Mononuclear cell (primary cell): ENCODE measurements around the gene URM1. TPM values are rescaled to one million over a fixed set of nuclear protein-coding genes. Genes with fewer than 3 reads are reported as not detected.

ENCODE experiments used
- H3K27me3 ChIP-seq: 2 replicates; pipeline ENCODE4 v1.6.0; 2011; ENCODE audit warnings: low read length, control low read depth; ENCODE audit not compliant: insufficient read depth
- H3K4me1 ChIP-seq: 2 replicates; pipeline ENCODE4 v1.5.1; 2011; ENCODE audit warnings: mild to moderate bottlenecking, low read length, control low read depth; ENCODE audit not compliant: insufficient read depth
- H3K4me3 ChIP-seq: 2 replicates; pipeline ENCODE4 v1.5.1; 2011; ENCODE audit warnings: mild to moderate bottlenecking, low read length, moderate library complexity
- H3K9me3 ChIP-seq: 2 replicates; pipeline ENCODE4 v1.5.1; 2011; ENCODE audit warnings: low read depth, mild to moderate bottlenecking, control low read depth, low read length
- total RNA-seq: library from RNA; depleted of rRNA; stranded (reverse); fragments of >200 nt; gene quantifications from one replicate; pipeline ENCODE4 v1.2.3, GENCODE V29; 2012

URM1 gene
- total RNA-seq, 1 donor: 17.6 TPM

- Histone ChIP-seq H3K4me1 (peaks cover 30% of the 10 kb centered on the region), H3K9me3 (no peaks in the 10 kb centered on the region), H3K27me3 (no peaks in the 10 kb centered on the region), H3K4me3 (no peak overlapping the region)
Measured at GRCh38 chr9:128365525-128365924, 5.6 kb upstream of the URM1 start.

GRCh38 chr9:128369024-128369706, 2.0 kb upstream of the URM1 start:
- Histone ChIP-seq H3K27me3 (no peaks in the 10 kb centered on the region), H3K4me1 (peaks cover 35% of the 10 kb centered on the region), H3K4me3 (no peak overlapping the region), H3K9me3 (no peaks in the 10 kb centered on the region)

GRCh38 chr9:128370367-128370751, 815 bp upstream of the URM1 start:
- Histone ChIP-seq H3K9me3 (no peaks in the 10 kb centered on the region), H3K4me1 (peaks cover 25% of the 10 kb centered on the region), H3K4me3 (peak overlapping the region; percentile 77), H3K27me3 (no peaks in the 10 kb centered on the region)

GRCh38 chr9:128371630-128372117, 500 bp downstream of the URM1 start:
- H3K27me3 ChIP-seq: no peaks in the 10 kb centered on the region
- H3K9me3 ChIP-seq: no peaks in the 10 kb centered on the region
- peaks cover 23% of the 10 kb centered on the region for H3K4me1 ChIP-seq
- H3K4me3 ChIP-seq: peak overlapping the region; percentile 77

- H3K4me1 ChIP-seq: peaks cover 23% of the 10 kb centered on the region
- no peaks in the 10 kb centered on the region for H3K9me3 ChIP-seq
- H3K4me3 ChIP-seq: peak overlapping the region; percentile 77
- no peaks in the 10 kb centered on the region for H3K27me3 ChIP-seq
Measured at GRCh38 chr9:128372188-128372641, 1.0 kb downstream of the URM1 start.

- peaks cover 23% of the 10 kb centered on the region for H3K4me1 ChIP-seq
- H3K9me3 ChIP-seq: no peaks in the 10 kb centered on the region
- H3K27me3 ChIP-seq: no peaks in the 10 kb centered on the region
- no peak overlapping the region for H3K4me3 ChIP-seq
Measured at GRCh38 chr9:128372784-128373183, 1.6 kb downstream of the URM1 start.

- H3K27me3 ChIP-seq: no peaks in the 10 kb centered on the region
- no peaks in the 10 kb centered on the region for H3K9me3 ChIP-seq
- H3K4me1 ChIP-seq: peaks cover 23% of the 10 kb centered on the region
- no peak overlapping the region for H3K4me3 ChIP-seq
Measured at GRCh38 chr9:128374221-128374675, 3.1 kb downstream of the URM1 start.

GRCh38 chr9:128375865-128376264, 4.7 kb downstream of the URM1 start:
- no peaks in the 10 kb centered on the region for H3K27me3 ChIP-seq
- peaks cover 14% of the 10 kb centered on the region for H3K4me1 ChIP-seq
- no peak overlapping the region for H3K4me3 ChIP-seq
- H3K9me3 ChIP-seq: no peaks in the 10 kb centered on the region

- Histone ChIP-seq H3K4me3 (no peak overlapping the region), H3K4me1 (no peaks in the 10 kb centered on the region), H3K27me3 (no peaks in the 10 kb centered on the region), H3K9me3 (no peaks in the 10 kb centered on the region)
Measured at GRCh38 chr9:128382261-128382660, 11.1 kb downstream of the URM1 start.

GRCh38 chr9:128383007-128383753, 12.0 kb downstream of the URM1 start:
- no peak overlapping the region for H3K4me3 ChIP-seq
- no peaks in the 10 kb centered on the region for H3K9me3 ChIP-seq
- H3K27me3 ChIP-seq: no peaks in the 10 kb centered on the region
- H3K4me1 ChIP-seq: no peaks in the 10 kb centered on the region

GRCh38 chr9:128383791-128384190, 12.6 kb downstream of the URM1 start:
- no peak overlapping the region for H3K4me3 ChIP-seq
- no peaks in the 10 kb centered on the region for H3K9me3 ChIP-seq
- no peaks in the 10 kb centered on the region for H3K4me1 ChIP-seq
- no peaks in the 10 kb centered on the region for H3K27me3 ChIP-seq

- H3K4me1 ChIP-seq: no peaks in the 10 kb centered on the region
- no peaks in the 10 kb centered on the region for H3K27me3 ChIP-seq
- no peak overlapping the region for H3K4me3 ChIP-seq
- H3K9me3 ChIP-seq: no peaks in the 10 kb centered on the region
Measured at GRCh38 chr9:128384801-128385495, 13.8 kb downstream of the URM1 start.

- H3K4me3 ChIP-seq: no peak overlapping the region
- no peaks in the 10 kb centered on the region for H3K9me3 ChIP-seq
- H3K4me1 ChIP-seq: no peaks in the 10 kb centered on the region
- no peaks in the 10 kb centered on the region for H3K27me3 ChIP-seq
Measured at GRCh38 chr9:128385496-128386460, 14.6 kb downstream of the URM1 start.

- Histone ChIP-seq H3K4me3 (no peak overlapping the region), H3K4me1 (no peaks in the 10 kb centered on the region), H3K9me3 (no peaks in the 10 kb centered on the region), H3K27me3 (no peaks in the 10 kb centered on the region)
Measured at GRCh38 chr9:128388150-128388549, 17.0 kb downstream of the URM1 start.
